HepG2 (cell line): Measurements from ENCODE around the gene IL17C. TPM values are rescaled to one million over a fixed set of nuclear protein-coding genes. Genes with fewer than 3 reads are reported as not detected.

Experiments used
- ASH2L ChIP-seq: fragments of 300-600, 200-600 bp; sonication (generic); IDR thresholded peaks from 2 replicates; pipeline ENCODE4 v1.7.0; 2017; ENCODE audit warnings: low read depth, mild to moderate bottlenecking, moderate library complexity, mixed read lengths, low read length; ENCODE audit not compliant: insufficient read length
- ATF2 ChIP-seq: sonication (generic); formaldehyde crosslinking; IDR thresholded peaks from 2 replicates; pipeline ENCODE4 v1.4.0; 2020; ENCODE audit warnings: missing genetic modification reagents
- HMG20B ChIP-seq: conservative IDR thresholded peaks from 2 replicates; pipeline ENCODE4 v1.6.1; 2016; ENCODE audit warnings: missing genetic modification reagents, missing compliant biosample characterization
- IRX3 ChIP-seq: sonication (generic); formaldehyde crosslinking; IDR thresholded peaks from 2 replicates; pipeline ENCODE4 v1.8.1; 2023; ENCODE audit warnings: mild to moderate bottlenecking, low read depth, missing genetic modification reagents, borderline replicate concordance
- KAT2B ChIP-seq: fragments of 150-350 bp; IDR thresholded peaks from 2 replicates; pipeline ENCODE4 v1.6.1; 2014; ENCODE audit warnings: low read depth, low read length, borderline replicate concordance
- MTA3 ChIP-seq: sonication (generic); formaldehyde crosslinking; IDR thresholded peaks from 2 replicates; pipeline ENCODE4 v1.4.0; 2020; ENCODE audit warnings: missing genetic modification reagents
- MTF1 ChIP-seq: sonication (generic); formaldehyde crosslinking; IDR thresholded peaks from 2 replicates; pipeline ENCODE4 v1.5.0; 2020; ENCODE audit warnings: missing genetic modification reagents
- NFATC3 ChIP-seq: sonication (generic); formaldehyde crosslinking; IDR thresholded peaks from 2 replicates; pipeline ENCODE4 v1.5.1; 2020; ENCODE audit warnings: mild to moderate bottlenecking, missing genetic modification reagents
- NFE2L2 ChIP-seq: fragments of 150-350 bp; IDR thresholded peaks from 2 replicates; pipeline ENCODE4 v1.6.1; 2014; ENCODE audit warnings: low read length
- NR2F2 ChIP-seq: IDR thresholded peaks from 2 replicates; pipeline ENCODE4 v1.6.1; 2012; ENCODE audit warnings: low read depth, inconsistent platforms, borderline replicate concordance
- RARA ChIP-seq: IDR thresholded peaks from 2 replicates; pipeline ENCODE4 v1.6.1; 2016; ENCODE audit warnings: missing genetic modification reagents, missing compliant biosample characterization
- RELA ChIP-seq: sonication (generic); formaldehyde crosslinking; IDR thresholded peaks from 2 replicates; pipeline ENCODE4 v1.4.0; 2020; ENCODE audit warnings: missing genetic modification reagents
- ZBTB20 ChIP-seq: sonication (generic); formaldehyde crosslinking; IDR thresholded peaks from 2 replicates; pipeline ENCODE4 v1.8.1; 2023; ENCODE audit warnings: missing genetic modification reagents, low read depth, mild to moderate bottlenecking, borderline replicate concordance
- ZHX2 ChIP-seq, 2 experiments: sonication (generic) in 1 of 2; formaldehyde crosslinking in 1 of 2; IDR thresholded peaks; 2 replicates each; pipeline versions ENCODE4 v1.6.1 to v1.9.0; 2014 to 2022; ENCODE audit warnings: antibody characterized with exemption in 1 of 2, borderline replicate concordance in 1 of 2, inconsistent platforms in 1 of 2, low read depth in 1 of 2, missing genetic modification reagents in 1 of 2
- ZKSCAN1 ChIP-seq: fragments of 150-350 bp; IDR thresholded peaks from 2 replicates; pipeline ENCODE4 v1.6.1; 2014; ENCODE audit warnings: low read length
- ZNF317 ChIP-seq: sonication (generic); formaldehyde crosslinking; IDR thresholded peaks from 2 replicates; pipeline ENCODE4 v1.5.0; 2020; ENCODE audit warnings: mild to moderate bottlenecking, missing genetic modification reagents
- ZNF337 ChIP-seq: sonication (generic); formaldehyde crosslinking; IDR thresholded peaks from 2 replicates; pipeline ENCODE4 v1.5.1; 2020; ENCODE audit warnings: missing genetic modification reagents, low read depth, mild to moderate bottlenecking, borderline replicate concordance
- ZNF354B ChIP-seq: sonication (generic); formaldehyde crosslinking; IDR thresholded peaks from 2 replicates; pipeline ENCODE4 v1.8.0; 2022; ENCODE audit warnings: mild to moderate bottlenecking, missing genetic modification reagents
- ZNF512 ChIP-seq: sonication (generic); formaldehyde crosslinking; IDR thresholded peaks from 2 replicates; pipeline ENCODE4 v1.4.0; 2020; ENCODE audit warnings: mild to moderate bottlenecking, missing genetic modification reagents
- ZNF562 ChIP-seq: sonication (generic); formaldehyde crosslinking; IDR thresholded peaks from 2 replicates; pipeline ENCODE4 v1.8.0; 2022; ENCODE audit warnings: missing genetic modification reagents, borderline replicate concordance
- ZNF619 ChIP-seq: sonication (generic); formaldehyde crosslinking; IDR thresholded peaks from 2 replicates; pipeline ENCODE4 v1.4.0; 2020; ENCODE audit warnings: mild to moderate bottlenecking, missing genetic modification reagents
- ZNF773 ChIP-seq: sonication (generic); formaldehyde crosslinking; IDR thresholded peaks from 2 replicates; pipeline ENCODE4 v1.4.0; 2020; ENCODE audit warnings: missing genetic modification reagents, borderline replicate concordance
- ZNF850 ChIP-seq: sonication (generic); formaldehyde crosslinking; conservative IDR thresholded peaks from 2 replicates; pipeline ENCODE4 v1.9.0; 2021; ENCODE audit warnings: mild to moderate bottlenecking, missing genetic modification reagents
- polyA plus RNA-seq, 8 experiments: library from polyadenylated mRNA; depleted of rRNA in 3 of 8; stranded (reverse) in 7 of 8; unstranded in 1 of 8; fragments of >200 nt; fragmentation: Illumina TruSeq in 4 of 8; extraction: Trizol in 4 of 8; gene quantifications; 2 replicates each; pipeline versions ENCODE4 v1.2.1 to v1.2.3, GENCODE V29; 2011 to 2016; ENCODE audit warnings: low read depth in 4 of 8, missing spikeins in 1 of 8, mixed read lengths in 1 of 8; ENCODE audit not compliant: insufficient read depth in 1 of 8
- total RNA-seq, 5 experiments: library from RNA; depleted of rRNA; stranded (reverse); fragments of >200 nt; fragmentation: Illumina TruSeq; extraction: Trizol; gene quantifications; 2 replicates each; pipeline ENCODE4 v1.2.3, GENCODE V29; 2016; ENCODE audit warnings: low read depth in 1 of 5

The IL17C gene
- total and polyA plus RNA-seq, 2 of the 13 experiments (the other 11 are each of a cell fraction or from before 2014, with no cell fraction given), result not detected

- TF ChIP-seq RARA (no peak), ZNF317 (CRISPR knock-in tag) (no peak), ZKSCAN1 (no peak), ATF2 (CRISPR knock-in tag) (no peak), ASH2L (no peak), ZHX2 (IDR thresholded peaks at IDR 0.05; ENCODE audit: low read depth) (0 out of 2 replicates have a peak, but pooled peaks have one; percentile 23), ZHX2 (CRISPR knock-in tag; IDR thresholded peaks at IDR 0.05; ENCODE audit: borderline replicate concordance) (no peak; the same call in 1 of the 2 replicates), ZNF850 (CRISPR knock-in tag) (no peak), IRX3 (CRISPR knock-in tag) (no peak), MTA3 (CRISPR knock-in tag) (no peak), NFATC3 (CRISPR knock-in tag) (no peak), RELA (CRISPR knock-in tag) (no peak), NR2F2 (no peak), HMG20B (no peak), MTF1 (CRISPR knock-in tag) (no peak), NFE2L2 (no peak), ZNF512 (CRISPR knock-in tag) (no peak), ZNF773 (CRISPR knock-in tag) (peak; percentile 53; the same call in 1 of the 2 replicates), ZNF354B (CRISPR knock-in tag) (no peak), ZNF337 (no peak), KAT2B (no peak), ZNF619 (CRISPR knock-in tag) (no peak), ZNF562 (CRISPR knock-in tag) (no peak), ZBTB20 (CRISPR knock-in tag) (peak; percentile 57; the same call in 1 of the 2 replicates)
Measured at GRCh38 chr16:88650749-88651275, 12.4 kb downstream of the IL17C start, which contains the start of gene CYBA (continued).
